K562 (cell line): Measurements from ENCODE around the gene SLC39A9. TPM values are rescaled to one million over a fixed set of nuclear protein-coding genes. Genes with fewer than 3 reads are reported as not detected.

Experiments used
- ATAC-seq: fragments of 200-7000 bp; cut with Tn5 transposase; 3 replicates; pipeline ENCODE4 v1.9.1; 2020; ENCODE audit warnings: moderate library complexity
- BruUV-seq: library from RNA; stranded (reverse); fragments of 400-500 nt; replicated peaks from 2 replicates; lab custom pipeline; 2021; lab: Mats Ljungman, UMichigan
- CTCF ChIA-PET: fragments of 300-600 bp; formaldehyde crosslinking; extraction: SDS; loops from one replicate; lab custom pipeline; 2021; ENCODE audit warnings: low intra/inter-chr PET ratio; lab: Yijun Ruan, JAX
- POLR2A ChIA-PET: fragments of 300-600, 350-650 bp; sonication (Branson Sonifier 250); formaldehyde crosslinking; extraction: SDS; loops from one replicate; lab custom pipeline; 2021; ENCODE audit warnings: antibody characterized with exemption, inconsistent platforms; lab: Yijun Ruan, JAX
- DNase-seq, 4 experiments: peaks; one replicate each; pipeline versions ENCODE4 v3.0.0 to v3.0.0-alpha.2; 2011 to 2018; ENCODE audit warnings: low spot score in 3 of 4, mixed read lengths in 3 of 4; ENCODE audit errors: extremely low read depth in 1 of 4
- FAIRE-seq: peaks from 2 replicates; lab custom pipeline; 2011; peaks lifted over from hg19 to GRCh38; lab: Jason Lieb, UNC
- H2AFZ ChIP-seq: 2 replicates; pipeline ENCODE4 v1.6.0; 2011; ENCODE audit warnings: low read depth, low read length, control low read depth, inconsistent platforms
- H3K27ac ChIP-seq: fragments of 200-600 bp; 3 replicates; pipeline ENCODE4 v1.8.0; 2011; ENCODE audit warnings: low read depth, mild to moderate bottlenecking, control low read depth, inconsistent platforms, low read length, moderate library complexity, mixed read lengths; ENCODE audit errors: extremely low read depth
- H3K27me3 ChIP-seq, 2 experiments: fragments of 300-600 bp in 1 of 2; 2 replicates in 1 of 2; 3 replicates in 1 of 2; pipeline versions ENCODE4 v1.6.0 to v1.8.0; 2011; ENCODE audit warnings: inconsistent platforms in 2 of 2, low read length in 2 of 2, mild to moderate bottlenecking in 1 of 2, mixed read lengths in 1 of 2, moderate library complexity in 1 of 2; ENCODE audit not compliant: control insufficient read depth in 2 of 2, insufficient read depth in 2 of 2
- H3K36me3 ChIP-seq: fragments of 300-600 bp; 3 replicates; pipeline ENCODE4 v1.8.0; 2011; ENCODE audit warnings: mild to moderate bottlenecking, low read length, inconsistent platforms; ENCODE audit not compliant: control insufficient read depth, insufficient read depth
- H3K4me1 ChIP-seq, 2 experiments: fragments of 200-600 bp in 1 of 2; replicated peaks in 1 of 2; 2 replicates in 1 of 2; 3 replicates in 1 of 2; pipeline versions ENCODE4 v1.5.1 to v1.8.0; 2011; ENCODE audit warnings: inconsistent platforms in 2 of 2, low read length in 2 of 2, mild to moderate bottlenecking in 1 of 2, mixed read lengths in 1 of 2, moderate library complexity in 1 of 2; ENCODE audit not compliant: control insufficient read depth in 2 of 2, insufficient read depth in 2 of 2
- H3K4me2 ChIP-seq: 2 replicates; pipeline ENCODE4 v1.6.1; 2011; ENCODE audit warnings: low read length, control low read depth, inconsistent platforms, mixed read lengths; ENCODE audit not compliant: insufficient read depth
- H3K4me3 ChIP-seq: fragments of 200-600 bp; sonication (generic), shearing (Covaris generic); 2 replicates; pipeline ENCODE4 v1.5.1; 2016; ENCODE audit warnings: control low read depth, inconsistent platforms
- H3K79me2 ChIP-seq: fragments of 200-600 bp; 3 replicates; pipeline ENCODE4 v1.8.0; 2011; ENCODE audit warnings: low read length, inconsistent platforms; ENCODE audit not compliant: control insufficient read depth, insufficient read depth
- H3K9ac ChIP-seq, 2 experiments: 2 replicates each; pipeline versions ENCODE4 v1.6.0 to v1.6.1; 2011; ENCODE audit warnings: low read depth in 2 of 2, low read length in 2 of 2, control low read depth in 1 of 2, inconsistent platforms in 1 of 2, mild to moderate bottlenecking in 1 of 2, mixed read lengths in 1 of 2; ENCODE audit not compliant: insufficient read depth in 1 of 2
- H3K9me1 ChIP-seq: one replicate; pipeline ENCODE4 v1.6.0; 2011; ENCODE audit warnings: inconsistent platforms, mild to moderate bottlenecking, low read length, moderate library complexity; ENCODE audit not compliant: control insufficient read depth, insufficient read depth
- H3K9me3 ChIP-seq: replicated peaks from 2 replicates; pipeline ENCODE4 v1.5.1; 2011; ENCODE audit warnings: low read depth, low read length, inconsistent platforms; ENCODE audit not compliant: control insufficient read depth, insufficient read depth
- H4K20me1 ChIP-seq: replicated peaks from 2 replicates; pipeline ENCODE4 v1.6.1; 2011; ENCODE audit warnings: low read length, inconsistent platforms, mixed read lengths; ENCODE audit not compliant: control insufficient read depth, insufficient read depth
- BRD9 ChIP-seq: fragments of 450-650 bp; IDR thresholded peaks from 2 replicates; pipeline ENCODE4 v1.6.1; 2018; ENCODE audit warnings: low read depth; ENCODE audit not compliant: partially characterized antibody
- ETS2 ChIP-seq: IDR thresholded peaks from 2 replicates; pipeline ENCODE4 v1.6.1; 2016; ENCODE audit warnings: borderline replicate concordance, missing genetic modification characterization, mild to moderate bottlenecking, moderate library complexity, missing compliant biosample characterization; ENCODE audit not compliant: poor library complexity, severe bottlenecking
- ETV6 ChIP-seq, 3 experiments: fragments of 150-350 bp in 1 of 3; sonication (generic) in 1 of 3; formaldehyde crosslinking in 1 of 3; IDR thresholded peaks; 2 replicates each; pipeline versions ENCODE4 v1.6.1 to v1.8.0; 2014 to 2022; ENCODE audit warnings: borderline replicate concordance in 2 of 3, low read depth in 2 of 3, antibody characterized with exemption in 1 of 3, low read length in 1 of 3, mild to moderate bottlenecking in 1 of 3, missing genetic modification reagents in 1 of 3
- HBP1 ChIP-seq: fragments of 450-650 bp; formaldehyde crosslinking; IDR thresholded peaks from 2 replicates; pipeline ENCODE4 v1.4.0; 2022; ENCODE audit warnings: missing genetic modification characterization
- MEF2A ChIP-seq: IDR thresholded peaks from 2 replicates; pipeline ENCODE4 v1.6.1; 2011; ENCODE audit warnings: low read depth, mild to moderate bottlenecking, low read length, moderate library complexity; ENCODE audit not compliant: control insufficient read depth
- OTX1 ChIP-seq: fragments of 450-650 bp; formaldehyde crosslinking; IDR thresholded peaks from 2 replicates; pipeline ENCODE4 v1.4.0; 2022; ENCODE audit warnings: mild to moderate bottlenecking
- RB1 ChIP-seq: fragments of 450-650 bp; IDR thresholded peaks from 2 replicates; pipeline ENCODE4 v1.6.1; 2017; ENCODE audit warnings: low read depth, mild to moderate bottlenecking
- RBM17 ChIP-seq: fragments of 200-400 bp; formaldehyde crosslinking; IDR thresholded peaks from 2 replicates; pipeline ENCODE4 v1.6.1; 2017; ENCODE audit warnings: low read depth, mild to moderate bottlenecking, low read length, borderline replicate concordance
- TARDBP ChIP-seq: fragments of 450-650 bp; IDR thresholded peaks from 2 replicates; pipeline ENCODE4 v1.6.1; 2016
- THRAP3 ChIP-seq: fragments of 450-650 bp; IDR thresholded peaks from 2 replicates; pipeline ENCODE4 v1.6.1; 2016; ENCODE audit warnings: mild to moderate bottlenecking, inconsistent platforms, borderline replicate concordance
- ZNF511 ChIP-seq: sonication (generic); formaldehyde crosslinking; IDR thresholded peaks from 2 replicates; pipeline ENCODE4 v1.8.0; 2022; ENCODE audit warnings: mild to moderate bottlenecking, missing genetic modification reagents
- ZNF584 ChIP-seq: fragments of 200-800 bp; sonication (Bioruptor generic); IDR thresholded peaks from 2 replicates; pipeline ENCODE4 v1.6.1; 2016; ENCODE audit warnings: low read depth, mild to moderate bottlenecking, missing genetic modification characterization, missing compliant biosample characterization
- ZNF589 ChIP-seq: fragments of 200-800 bp; sonication (Bioruptor generic); IDR thresholded peaks from 2 replicates; pipeline ENCODE4 v1.6.1; 2016; ENCODE audit warnings: low read depth, missing genetic modification characterization, missing compliant biosample characterization
- ZNF778 ChIP-seq: fragments of 450-650 bp; formaldehyde crosslinking; IDR thresholded peaks from 2 replicates; pipeline ENCODE4 v1.4.0; 2020; ENCODE audit warnings: mild to moderate bottlenecking, moderate library complexity
- WGBS: fragments of 100-300 bp; shearing (Covaris generic); methylation state at CpG from one replicate; pipeline ENCODE4 v1.1.6; 2016; ENCODE audit warnings: low coverage, mixed read lengths; ENCODE audit not compliant: insufficient coverage; ENCODE audit errors: missing lambda C conversion rate; 5-methylcytosine and 5-hydroxymethylcytosine counted together
- in situ Hi-C: fragments of 300-500 bp; cut with MboI; formaldehyde crosslinking; loops from 4 replicates; pipeline ENCODE4 v1.15.0; 2018; ENCODE audit warnings: inconsistent platforms, mixed read lengths
- intact Hi-C: fragments of 100-400 bp; cut with micrococcal nuclease; formaldehyde crosslinking; loops from 2 replicates; pipeline ENCODE4 v1.14.2; 2022
- polyA plus RNA-seq, 8 experiments: library from polyadenylated mRNA; depleted of rRNA in 4 of 8; stranded (reverse) in 5 of 8; unstranded in 3 of 8; fragments of >200 nt; fragmentation: Nextera tagmentation in 2 of 8; fragmentation: Illumina TruSeq in 1 of 8; extraction: Ambion mirVana in 2 of 8; extraction: Trizol in 1 of 8; gene quantifications; 2 replicates each; pipeline versions ENCODE4 v1.2.1 to v1.2.3, GENCODE V29; 2011 to 2014; ENCODE audit warnings: inconsistent platforms in 1 of 8, missing spikeins in 1 of 8
- total RNA-seq, 7 experiments: library from RNA; depleted of rRNA in 6 of 7; stranded (reverse); fragments of >200 nt in 6 of 7; fragmentation: Illumina TruSeq in 2 of 7; extraction: Trizol in 2 of 7; gene quantifications; 2 replicates each; pipeline versions ENCODE4 v1.2.1 to v1.2.3, GENCODE V29; 2011 to 2021; ENCODE audit warnings: low replicate concordance in 1 of 7
- TF ChIP-seq, protein P1 (sequence below), 2 experiments: fragments of 450-650 bp; IDR thresholded peaks; 2 replicates each; pipeline ENCODE4 v1.6.1; 2018; ENCODE audit warnings: mild to moderate bottlenecking in 2 of 2, low read depth in 1 of 2; ENCODE audit not compliant: partially characterized antibody in 2 of 2

Gene SLC39A9
- total and polyA plus RNA-seq, 9 of the 15 experiments (the other 6 are each of a cell fraction or from before 2014, with no cell fraction given) = 18.4 to 66.0 (median 32.5) TPM

DNA sequence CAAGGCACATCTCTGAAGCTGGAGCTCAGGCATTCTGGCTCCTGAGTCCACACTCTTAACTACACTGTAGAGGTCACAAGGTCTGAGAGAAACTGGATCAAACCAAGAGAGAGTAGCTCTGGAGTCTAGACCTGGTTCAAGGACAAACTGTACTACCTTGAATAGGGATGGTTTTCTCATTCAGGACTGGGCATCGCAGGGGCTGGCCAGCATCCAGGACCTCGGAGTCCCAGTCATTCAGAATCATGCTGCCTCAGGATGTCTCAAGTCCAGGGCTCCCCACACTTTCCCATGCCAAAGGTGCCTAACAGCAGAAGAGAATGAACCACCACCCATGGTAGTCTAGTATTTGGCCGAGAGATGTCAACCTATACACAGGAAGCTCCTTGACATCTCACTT, 72.9 kb downstream of the SLC39A9 start (continued):
- TF ChIP-seq MEF2A (no peak), ZNF589 (CRISPR knock-in tag) (no peak), RB1 (no peak)

GRCh38 chr14:69471916-69472315, 73.4 kb downstream of the SLC39A9 start:
- intact Hi-C loops = no loop called here
- Histone ChIP-seq H3K79me2 (no peaks in the 10 kb centered on the region), H3K4me3 (no peak overlapping the region), H3K36me3 (no peaks in the 10 kb centered on the region), H3K27ac (no peak overlapping the region), H3K27me3 (peaks cover 10 to 19% of the 10 kb centered on the region in 2 experiments; a peak in 2 of 5 replicates), H3K4me2 (no peak overlapping the region), H3K9ac (no peak overlapping the region), H3K9me1 (no peaks in the 10 kb centered on the region), H3K4me1 (no peaks in the 10 kb centered on the region; a peak in 1 of 5 replicates), H4K20me1 (no peaks in the 10 kb centered on the region), H3K9me3 (no peaks in the 10 kb centered on the region), H2AFZ (no peak overlapping the region)
- 6% methylated on average over 9 of the region's 10 CpGs for WGBS
- FAIRE-seq = no peak
- DNase-seq = no peak
- no TSS peak for BruUV-seq
- ChIA-PET CTCF (no interaction called here), POLR2A (no interaction called here)
- no peak for ATAC-seq
- in situ Hi-C loops = loop anchor here (25.0 kb wide), 2 partner anchors 210 to 610 kb away; partner anchors contain the start of gene GALNT16
- TF ChIP-seq RBM17 = no peak
- TF ChIP-seq TARDBP = no peak
- TF ChIP-seq, protein P1, sequence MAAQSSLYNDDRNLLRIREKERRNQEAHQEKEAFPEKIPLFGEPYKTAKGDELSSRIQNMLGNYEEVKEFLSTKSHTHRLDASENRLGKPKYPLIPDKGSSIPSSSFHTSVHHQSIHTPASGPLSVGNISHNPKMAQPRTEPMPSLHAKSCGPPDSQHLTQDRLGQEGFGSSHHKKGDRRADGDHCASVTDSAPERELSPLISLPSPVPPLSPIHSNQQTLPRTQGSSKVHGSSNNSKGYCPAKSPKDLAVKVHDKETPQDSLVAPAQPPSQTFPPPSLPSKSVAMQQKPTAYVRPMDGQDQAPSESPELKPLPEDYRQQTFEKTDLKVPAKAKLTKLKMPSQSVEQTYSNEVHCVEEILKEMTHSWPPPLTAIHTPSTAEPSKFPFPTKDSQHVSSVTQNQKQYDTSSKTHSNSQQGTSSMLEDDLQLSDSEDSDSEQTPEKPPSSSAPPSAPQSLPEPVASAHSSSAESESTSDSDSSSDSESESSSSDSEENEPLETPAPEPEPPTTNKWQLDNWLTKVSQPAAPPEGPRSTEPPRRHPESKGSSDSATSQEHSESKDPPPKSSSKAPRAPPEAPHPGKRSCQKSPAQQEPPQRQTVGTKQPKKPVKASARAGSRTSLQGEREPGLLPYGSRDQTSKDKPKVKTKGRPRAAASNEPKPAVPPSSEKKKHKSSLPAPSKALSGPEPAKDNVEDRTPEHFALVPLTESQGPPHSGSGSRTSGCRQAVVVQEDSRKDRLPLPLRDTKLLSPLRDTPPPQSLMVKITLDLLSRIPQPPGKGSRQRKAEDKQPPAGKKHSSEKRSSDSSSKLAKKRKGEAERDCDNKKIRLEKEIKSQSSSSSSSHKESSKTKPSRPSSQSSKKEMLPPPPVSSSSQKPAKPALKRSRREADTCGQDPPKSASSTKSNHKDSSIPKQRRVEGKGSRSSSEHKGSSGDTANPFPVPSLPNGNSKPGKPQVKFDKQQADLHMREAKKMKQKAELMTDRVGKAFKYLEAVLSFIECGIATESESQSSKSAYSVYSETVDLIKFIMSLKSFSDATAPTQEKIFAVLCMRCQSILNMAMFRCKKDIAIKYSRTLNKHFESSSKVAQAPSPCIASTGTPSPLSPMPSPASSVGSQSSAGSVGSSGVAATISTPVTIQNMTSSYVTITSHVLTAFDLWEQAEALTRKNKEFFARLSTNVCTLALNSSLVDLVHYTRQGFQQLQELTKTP (IDR thresholded peaks at IDR 0.05; ENCODE audit: low read depth in 1 of 2, partially characterized antibody in 2 of 2) = no peak
- TF ChIP-seq ZNF584 = no peak
- TF ChIP-seq OTX1 (CRISPR knock-in tag) = no peak
- no peak for TF ChIP-seq ZNF511 (CRISPR knock-in tag)
- no peak for TF ChIP-seq THRAP3
- TF ChIP-seq ETS2 (tag) = no peak
- no peak for TF ChIP-seq HBP1 (CRISPR knock-in tag)
- TF ChIP-seq BRD9 = no peak
- no peak for TF ChIP-seq ETV6 (IDR thresholded peaks at IDR 0.05; ENCODE audit: borderline replicate concordance in 1 of 2, low read depth in 2 of 2, low read length in 1 of 2)
- no peak for TF ChIP-seq ETV6 (CRISPR knock-in tag; IDR thresholded peaks at IDR 0.05; ENCODE audit: borderline replicate concordance)
- no peak for TF ChIP-seq ZNF778 (CRISPR knock-in tag)
